Bone marrow (tissue), 2 donors: ENCODE data around the gene HSPBAP1.

Experiments
- DNase-seq, 2 donors: peaks; one replicate each; lab custom pipeline; 2025; lab: John Stamatoyannopoulos, UW

HSPBAP1 gene, protein sequence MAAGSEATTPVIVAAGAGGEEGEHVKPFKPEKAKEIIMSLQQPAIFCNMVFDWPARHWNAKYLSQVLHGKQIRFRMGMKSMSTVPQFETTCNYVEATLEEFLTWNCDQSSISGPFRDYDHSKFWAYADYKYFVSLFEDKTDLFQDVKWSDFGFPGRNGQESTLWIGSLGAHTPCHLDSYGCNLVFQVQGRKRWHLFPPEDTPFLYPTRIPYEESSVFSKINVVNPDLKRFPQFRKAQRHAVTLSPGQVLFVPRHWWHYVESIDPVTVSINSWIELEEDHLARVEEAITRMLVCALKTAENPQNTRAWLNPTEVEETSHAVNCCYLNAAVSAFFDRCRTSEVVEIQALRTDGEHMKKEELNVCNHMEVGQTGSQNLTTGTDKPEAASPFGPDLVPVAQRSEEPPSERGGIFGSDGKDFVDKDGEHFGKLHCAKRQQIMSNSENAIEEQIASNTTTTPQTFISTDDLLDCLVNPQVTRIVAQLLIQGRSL

DNA sequence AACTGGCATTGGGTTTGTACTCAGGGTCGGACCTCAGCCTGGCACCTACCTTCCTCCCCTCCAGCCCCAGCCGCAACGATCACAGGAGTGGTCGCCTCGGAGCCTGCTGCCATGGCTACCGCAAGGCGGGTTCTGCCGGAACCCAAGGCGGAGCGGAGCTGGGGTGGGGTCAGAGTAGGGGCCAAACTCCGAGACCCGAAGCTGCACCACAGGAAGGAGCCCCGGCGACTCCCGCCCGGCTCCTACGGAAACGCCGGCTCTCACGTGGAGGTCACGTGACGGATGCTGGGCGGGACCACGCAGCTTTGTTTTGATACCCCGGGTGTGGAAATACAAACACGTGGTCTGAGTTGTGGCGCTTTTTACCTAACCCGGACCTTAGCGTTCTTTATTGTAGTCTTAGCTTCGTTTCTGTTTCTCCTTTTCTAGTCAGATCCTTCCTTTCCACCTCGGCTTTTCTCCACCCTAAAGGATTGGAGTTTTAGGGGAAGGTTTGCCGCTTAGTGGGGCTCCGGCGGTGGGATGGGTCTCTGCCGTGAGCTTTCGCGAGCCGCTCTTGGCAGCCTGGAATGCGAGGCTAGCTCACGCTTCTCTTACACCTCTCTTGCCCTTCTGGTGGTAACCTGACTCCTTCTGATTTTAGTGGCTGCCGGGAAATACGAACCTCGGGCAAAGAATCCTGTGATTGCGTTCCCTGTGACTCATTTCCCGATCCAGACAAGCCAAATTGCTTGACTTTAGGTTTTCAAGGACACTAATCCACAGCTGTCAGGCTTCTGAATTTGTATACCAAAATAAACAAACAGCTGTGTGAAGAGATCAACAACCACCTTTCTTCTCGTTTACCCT, at the start of gene HSPBAP1:
HSPBAP1 (minus strand) TSS at position 264 of the 849 bp plus-strand sequence; CDS start at position 113, 151 bp downstream.
- no peak for DNase-seq

DNA sequence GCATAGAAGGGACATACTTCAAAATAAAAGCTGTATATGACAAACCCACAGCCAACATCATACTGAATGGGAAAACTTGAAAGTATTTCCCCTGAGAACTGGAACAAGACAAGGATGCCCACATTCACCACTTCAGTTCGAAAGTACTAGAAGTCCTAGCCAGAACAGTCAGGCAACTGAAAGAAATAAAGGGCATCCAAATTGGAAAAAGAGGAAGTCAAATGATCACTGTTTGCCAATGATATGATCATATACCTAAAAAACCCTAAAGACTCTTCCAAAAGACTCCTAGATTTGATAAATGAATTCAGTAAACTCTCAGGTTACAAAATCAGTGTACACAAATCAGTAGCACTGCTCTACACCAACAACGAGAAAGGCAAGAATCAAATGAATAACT, 42.0 kb upstream of the HSPBAP1 start:
- no peak for DNase-seq

DNA sequence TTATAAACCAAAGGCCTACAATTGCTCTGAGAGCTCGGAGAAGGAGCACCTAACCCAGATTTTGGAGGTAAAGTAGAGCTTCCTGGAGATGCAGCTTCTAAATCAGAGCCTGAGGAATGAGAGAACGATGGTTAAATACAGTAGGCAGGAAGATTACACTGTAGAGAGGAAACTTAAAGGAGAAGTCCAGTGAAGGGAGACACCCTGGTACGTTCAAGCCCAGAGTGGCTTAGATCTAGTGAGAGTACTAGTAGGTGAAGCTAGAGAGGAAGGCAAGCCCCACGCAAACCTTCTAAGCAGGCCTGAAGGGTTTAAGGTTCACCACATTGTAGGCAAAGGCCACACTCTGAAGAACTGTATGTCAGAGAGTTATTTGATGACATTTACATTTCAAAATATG, 34.6 kb upstream of the HSPBAP1 start:
- no peak for DNase-seq

DNA sequence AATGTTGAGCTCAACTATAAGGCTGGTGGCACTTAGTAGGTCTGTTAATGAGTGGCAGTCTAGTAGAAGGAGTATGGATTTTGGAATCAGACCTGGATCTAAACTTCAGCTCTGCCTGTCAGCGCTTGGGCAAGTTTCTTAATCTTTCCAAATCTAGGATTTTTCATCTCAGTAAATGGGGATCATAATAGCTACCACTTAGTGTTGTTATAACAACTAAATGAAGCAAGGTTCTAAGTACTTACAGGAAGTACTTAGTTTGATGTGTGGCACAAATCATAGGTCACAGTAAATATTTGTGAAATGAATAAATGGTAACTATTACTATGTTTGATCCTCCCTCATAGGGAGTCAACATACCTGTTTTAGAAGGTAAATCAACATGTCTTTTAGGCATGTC, 32.6 kb upstream of the HSPBAP1 start:
- DNase-seq: no peak

DNA sequence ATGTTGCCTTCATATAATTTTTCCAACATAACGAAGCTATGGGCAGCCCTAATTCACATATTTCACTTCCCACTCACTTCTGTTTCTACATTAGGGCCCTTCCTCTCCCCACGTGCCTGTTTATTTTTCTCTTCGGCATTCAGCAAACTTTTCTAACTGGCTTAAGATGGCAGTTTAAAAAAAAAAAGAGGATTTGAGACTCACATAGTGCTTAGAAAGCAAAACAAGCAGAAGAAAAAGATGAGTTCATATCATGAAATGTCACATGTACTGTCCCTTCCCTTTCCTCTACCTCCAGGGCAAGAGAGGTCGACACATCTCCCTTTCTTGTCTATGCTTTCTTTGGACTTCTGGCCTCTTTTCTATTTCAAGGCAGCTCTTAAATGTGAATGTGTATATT, 31.8 kb upstream of the HSPBAP1 start:
- DNase-seq: no peak

DNA sequence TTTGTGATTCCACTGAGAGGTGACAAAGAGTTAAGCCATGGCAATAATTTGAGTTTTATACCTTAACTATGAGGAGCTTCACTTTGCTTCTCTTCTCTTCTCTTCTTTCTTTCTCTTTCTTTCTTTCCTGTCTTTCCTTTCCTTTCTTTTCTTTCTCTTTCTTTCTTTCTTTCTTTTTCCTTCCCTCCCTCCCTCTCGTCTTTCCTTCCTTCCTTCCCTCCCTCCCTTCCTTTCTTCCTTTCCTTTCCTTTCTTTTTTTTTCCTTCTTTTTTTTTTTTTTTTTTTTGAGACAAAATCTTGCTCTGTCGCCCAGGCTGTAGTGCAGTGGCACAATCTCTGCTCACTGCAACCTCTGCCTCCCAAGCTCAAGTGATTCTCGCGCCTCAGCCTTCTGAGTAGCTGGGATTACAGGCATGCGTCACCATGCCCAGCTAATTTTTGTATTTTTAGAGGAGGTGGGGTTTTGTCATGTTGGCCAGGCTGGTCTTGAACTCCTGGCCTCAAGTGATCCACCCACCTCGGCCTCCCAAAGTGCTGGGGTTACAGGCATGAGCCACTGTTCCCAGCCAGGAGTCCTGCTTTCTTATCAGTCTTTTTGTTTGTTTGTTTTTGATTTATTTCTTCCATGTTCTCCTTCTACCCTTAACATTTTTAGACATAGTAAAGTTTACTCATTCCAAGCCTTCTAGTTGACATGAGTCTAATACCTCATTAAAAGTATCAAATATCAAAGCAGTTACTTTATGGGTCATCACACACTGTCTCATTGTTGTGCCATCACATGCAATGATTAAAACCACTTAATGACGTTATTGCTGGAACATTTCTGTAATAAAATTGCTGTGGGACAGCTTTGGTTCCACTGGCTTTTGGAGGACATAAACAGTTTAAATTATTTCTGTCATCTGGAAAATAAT, 31.1 kb upstream of the HSPBAP1 start:
- DNase-seq: no peak

DNA sequence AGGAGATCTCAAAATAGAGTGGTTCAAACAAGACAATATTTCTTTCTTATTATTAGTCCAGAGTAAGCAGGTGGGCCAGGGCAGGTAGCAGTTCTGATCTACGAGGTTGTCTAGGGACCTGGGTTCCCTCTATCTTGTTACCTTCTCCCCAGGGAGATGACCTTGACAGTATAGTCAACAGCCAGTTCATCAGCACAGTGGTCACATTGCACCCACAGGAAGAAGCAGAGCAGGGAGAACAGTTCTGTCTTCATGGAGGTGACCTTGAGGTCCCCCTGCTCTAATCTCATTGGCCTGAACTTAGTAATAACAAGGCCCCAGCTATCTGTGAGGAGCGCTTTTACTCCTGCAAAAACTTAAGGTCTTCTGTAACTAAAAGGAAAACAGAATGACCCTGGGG, 23.0 kb upstream of the HSPBAP1 start:
- no peak for DNase-seq

DNA sequence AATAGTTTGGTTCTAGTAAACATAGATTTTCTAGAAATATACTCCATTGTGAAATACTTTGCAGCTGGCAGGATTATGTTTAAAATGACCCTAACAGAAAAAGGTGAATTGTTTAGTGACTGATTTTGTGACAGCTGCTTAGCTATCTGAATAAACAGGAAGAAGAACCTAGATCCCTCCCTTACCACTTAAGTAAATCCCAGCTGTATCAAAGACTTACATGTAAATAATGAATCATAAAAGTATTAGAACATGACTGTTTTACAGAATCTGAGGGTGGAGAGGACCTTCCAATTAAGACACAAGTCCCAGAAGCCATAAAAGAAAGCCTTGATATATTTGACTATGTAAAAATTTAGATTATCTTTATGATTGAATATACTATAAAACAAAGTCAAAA, 17.1 kb upstream of the HSPBAP1 start:
- DNase-seq: no peak

DNA sequence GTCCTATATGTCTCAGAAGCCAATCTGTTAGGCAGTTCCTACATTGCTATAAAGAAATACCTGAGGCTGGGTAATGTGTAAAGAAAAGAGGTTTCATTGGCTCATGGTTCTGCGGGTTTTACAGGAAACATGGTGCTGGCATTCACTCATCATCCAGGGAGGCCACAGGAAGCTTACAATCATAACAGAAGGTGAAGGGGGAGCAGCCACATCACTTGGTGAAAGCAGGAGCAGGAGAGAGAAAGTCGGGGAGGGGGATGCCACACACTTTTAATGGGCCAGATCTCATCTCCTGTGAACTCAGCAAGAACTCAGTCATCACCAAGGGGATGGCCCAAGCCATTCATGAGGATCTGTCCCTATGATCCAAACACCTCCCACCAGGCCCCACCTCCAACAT, 10.3 kb upstream of the HSPBAP1 start:
- no peak for DNase-seq

DNA sequence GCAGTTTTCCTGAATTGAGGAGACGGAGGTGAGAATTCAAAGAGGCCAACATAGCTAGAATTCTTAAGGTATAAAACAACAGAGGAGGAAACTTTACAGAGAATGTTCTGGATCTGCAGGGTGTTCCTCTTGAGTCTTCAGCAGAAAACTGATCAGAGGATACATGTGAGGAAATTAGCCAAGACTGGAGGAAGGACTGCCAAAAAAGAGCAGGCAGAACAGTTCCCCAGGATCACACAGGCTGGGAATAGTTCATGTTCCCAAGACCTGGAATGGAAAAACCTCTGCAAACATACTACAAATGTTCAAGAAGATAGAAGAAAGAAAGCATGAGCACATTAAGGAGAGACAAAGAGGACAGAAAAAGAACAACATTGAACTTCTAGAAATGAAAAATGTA, 8.7 kb upstream of the HSPBAP1 start:
- DNase-seq: no peak

DNA sequence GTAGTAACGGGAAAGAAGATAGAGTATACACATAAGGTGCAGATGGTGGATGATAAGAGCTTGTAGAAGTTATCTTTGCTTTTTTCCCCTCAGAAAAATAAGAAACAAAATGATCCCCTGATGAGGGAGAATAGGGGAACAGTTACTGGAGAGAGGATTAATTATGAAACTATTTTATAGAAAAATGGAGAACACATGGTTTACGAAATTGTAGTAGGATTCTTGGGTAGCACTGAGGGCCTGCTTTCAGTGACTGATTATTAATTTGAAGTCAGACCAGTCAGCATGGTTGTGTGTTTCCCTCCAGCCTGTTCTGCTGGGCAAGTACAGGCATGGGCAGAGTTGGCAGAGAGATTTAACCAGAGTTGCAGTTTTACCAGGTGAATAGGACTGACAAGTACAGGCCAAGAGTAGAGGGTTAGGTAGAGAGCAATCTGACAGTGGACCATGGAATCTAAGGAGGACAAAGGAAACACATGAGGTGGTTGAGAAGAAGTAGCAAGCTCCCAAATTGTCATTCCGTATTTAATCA, 7.1 kb upstream of the HSPBAP1 start:
- DNase-seq: no peak

DNA sequence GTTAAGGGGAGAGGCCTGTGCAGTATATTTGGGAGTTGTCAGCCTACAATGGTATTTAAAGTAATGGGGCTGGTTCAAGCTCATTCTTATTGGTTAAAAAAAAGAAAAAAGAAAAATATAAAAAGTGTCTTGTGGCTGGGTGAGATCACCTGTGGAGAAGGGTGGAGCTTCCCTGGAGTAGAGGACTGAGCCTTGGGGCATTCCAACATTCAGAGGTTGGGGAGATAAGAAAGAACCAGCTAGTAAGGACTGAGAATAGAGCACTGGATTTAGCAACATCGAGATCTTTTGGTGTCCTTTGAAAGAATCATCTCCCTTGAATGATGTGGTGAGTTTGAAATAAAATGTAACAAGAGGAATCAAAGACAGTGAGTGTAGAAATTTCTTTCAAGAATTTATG, 6.4 kb upstream of the HSPBAP1 start:
- no peak for DNase-seq

DNA sequence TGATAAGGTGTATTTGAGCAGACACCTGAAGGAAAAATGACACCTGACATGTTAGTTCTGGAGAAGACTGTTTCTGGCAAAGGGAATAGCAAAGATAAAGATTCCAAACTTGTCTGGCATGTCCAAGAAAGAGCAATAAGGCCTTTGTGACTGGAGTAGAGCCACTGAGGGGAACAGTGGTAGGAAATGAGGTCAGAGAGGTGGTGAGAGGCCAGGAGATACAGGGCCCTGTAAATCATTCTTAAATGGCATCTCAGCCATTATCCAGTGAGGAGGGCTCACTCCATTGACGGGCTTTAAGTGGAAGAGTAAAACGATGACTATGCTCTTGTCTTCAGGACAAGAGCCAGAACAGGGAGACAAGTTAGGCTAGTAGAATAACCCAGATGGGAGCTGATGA, 5.7 kb upstream of the HSPBAP1 start:
- no peak for DNase-seq

DNA sequence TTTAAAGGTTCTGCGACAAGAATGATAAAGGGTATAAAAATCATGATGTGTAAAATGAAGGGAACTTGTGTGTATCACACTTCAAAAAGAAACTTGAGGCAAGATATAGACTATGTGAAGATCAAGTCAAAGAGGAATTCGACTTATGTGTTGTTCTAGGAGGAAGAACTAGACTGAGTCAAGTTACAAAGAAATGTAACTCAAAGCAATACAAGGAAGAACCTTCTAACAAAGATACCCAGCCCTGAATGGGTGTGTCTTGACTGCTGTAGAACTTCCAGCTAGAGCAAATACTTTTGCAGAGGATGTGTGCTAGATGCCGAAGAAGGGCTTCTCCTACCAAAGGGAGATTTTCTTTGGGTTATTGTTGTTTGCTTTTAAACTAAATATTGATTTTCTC, 3.7 kb upstream of the HSPBAP1 start:
- no peak for DNase-seq

DNA sequence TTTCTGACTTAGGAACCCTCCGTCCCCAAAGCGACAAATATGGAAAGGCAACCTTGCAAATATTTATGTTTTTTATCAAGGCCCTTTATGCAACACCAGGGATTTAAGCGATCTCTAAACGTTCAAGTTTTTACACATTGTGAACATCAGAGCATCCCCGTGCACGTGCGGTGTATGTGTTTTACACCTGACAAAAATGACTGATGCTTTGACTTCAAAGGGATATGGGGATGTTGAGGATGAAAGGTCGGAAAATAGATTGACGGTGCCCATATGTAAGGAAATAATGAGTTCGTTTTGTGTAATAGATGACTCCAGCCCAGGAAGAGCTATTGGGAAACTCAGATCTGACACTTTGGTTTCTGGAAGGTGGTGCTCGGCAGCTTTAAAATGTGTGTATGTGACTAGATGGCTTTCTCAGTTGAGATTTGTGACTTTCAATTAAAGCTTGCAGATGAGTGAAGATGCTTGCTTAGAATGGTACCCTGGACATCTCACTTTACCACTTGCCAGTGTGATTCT, 2.1 kb upstream of the HSPBAP1 start:
- DNase-seq: no peak

DNA sequence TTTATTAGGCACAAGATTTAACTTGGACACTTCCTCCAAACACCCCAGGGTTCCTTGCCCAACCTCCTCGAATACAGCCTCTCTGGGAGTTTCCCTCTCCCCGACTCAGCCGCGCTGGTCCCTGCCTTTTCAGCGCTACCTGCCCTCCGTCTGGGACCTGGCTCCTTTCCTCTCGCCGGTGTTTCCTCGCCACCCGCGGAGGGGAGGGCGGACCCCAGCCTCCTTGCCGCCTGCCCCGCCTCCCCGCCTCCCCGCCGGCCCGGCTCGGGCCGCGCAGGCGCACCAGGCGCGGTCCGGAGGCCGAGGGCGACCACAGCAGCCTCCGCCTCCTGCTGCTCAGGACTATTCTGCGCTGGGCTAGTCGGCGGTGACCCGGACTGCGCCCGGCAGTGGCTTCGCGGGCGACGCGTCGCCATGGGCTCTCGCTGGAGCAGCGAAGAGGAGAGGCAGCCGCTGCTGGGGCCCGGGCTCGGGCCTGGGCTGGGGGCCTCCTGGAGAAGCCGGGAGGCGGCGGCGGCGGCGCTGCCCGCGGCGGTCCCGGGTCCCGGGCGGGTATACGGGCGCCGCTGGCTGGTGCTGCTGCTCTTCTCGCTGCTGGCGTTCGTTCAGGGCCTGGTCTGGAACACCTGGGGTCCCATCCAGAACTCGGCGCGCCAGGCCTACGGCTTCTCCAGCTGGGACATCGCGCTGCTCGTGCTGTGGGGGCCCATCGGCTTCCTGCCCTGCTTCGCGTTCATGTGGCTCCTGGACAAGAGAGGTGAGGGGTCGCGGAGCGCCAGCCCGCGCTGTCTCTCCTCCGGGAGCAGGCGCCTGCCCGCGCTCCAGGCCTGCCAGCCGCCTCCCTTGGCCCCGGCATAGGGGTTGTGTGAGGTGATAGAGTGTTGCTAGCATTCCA, 1.4 kb upstream of the HSPBAP1 start, which contains the start of gene SLC49A4:
SLC49A4 (plus strand) TSS at position 291 of the 895 bp plus-strand sequence; CDS start at position 415, 124 bp downstream.
- no peak for DNase-seq

DNA sequence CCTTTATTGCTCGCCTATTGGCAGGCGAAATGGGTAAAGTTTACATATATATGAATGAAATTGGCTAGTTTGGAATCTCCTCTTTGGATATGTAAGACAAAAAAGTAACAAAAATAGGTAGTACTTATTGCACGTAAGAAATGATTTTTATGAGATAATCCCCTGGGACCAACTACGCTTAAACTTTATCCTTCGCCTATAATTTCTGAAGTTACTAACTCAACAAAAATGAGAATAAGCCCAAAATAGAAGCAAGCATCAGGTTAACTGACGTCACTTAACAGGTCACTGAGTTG, 800 bp upstream of the HSPBAP1 start:
- no peak for DNase-seq

DNA sequence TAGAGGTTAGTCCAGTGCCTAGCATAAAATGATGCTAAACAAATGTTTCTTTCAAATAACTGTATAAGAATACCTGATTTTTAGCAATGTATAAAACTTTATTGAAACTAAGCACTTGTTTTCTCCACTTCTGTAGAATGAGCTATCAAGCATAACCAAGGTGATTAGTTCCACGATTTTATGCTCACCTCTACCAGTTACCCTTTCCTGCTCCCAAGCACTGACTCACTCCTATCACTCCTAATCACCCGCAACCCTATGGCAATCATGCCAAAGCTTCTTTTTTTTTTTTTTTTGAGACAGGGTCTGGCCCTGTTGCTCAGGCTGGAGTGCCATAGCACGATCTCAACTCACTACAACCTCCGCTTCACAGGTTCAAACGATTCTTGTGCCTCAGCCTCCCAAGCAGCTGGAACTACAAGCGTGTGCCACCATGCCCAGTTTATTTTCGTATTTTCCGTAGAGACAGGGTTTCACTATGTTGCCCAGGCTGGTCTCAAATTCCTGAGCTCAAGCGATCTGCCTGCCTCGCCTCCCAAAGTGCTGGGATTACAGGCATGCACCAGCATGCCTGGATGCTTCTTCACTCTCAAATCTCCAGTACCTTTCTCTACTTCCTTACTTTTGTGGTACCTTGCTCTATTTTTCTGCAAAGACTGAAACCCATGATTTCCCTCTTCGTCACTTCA, 3.9 kb downstream of the HSPBAP1 start:
- DNase-seq: no peak

DNA sequence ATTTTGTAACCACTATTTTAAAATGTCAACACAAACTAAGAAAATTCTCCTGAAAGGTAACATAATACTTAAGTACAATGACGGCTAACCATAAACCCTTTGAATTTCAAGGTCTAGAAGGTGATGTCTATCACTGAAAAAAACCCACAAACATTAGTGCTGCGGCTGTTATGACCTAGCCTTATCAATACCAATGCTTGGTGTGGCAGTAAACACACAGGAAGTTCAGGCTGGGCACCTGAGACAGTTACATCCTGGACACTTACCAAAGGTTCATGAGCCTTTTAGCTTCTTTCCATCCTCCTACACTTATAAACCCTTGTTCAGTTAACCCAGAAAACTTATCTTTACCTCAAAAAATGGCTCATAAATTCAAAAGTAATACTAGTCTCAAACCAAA, 5.8 kb downstream of the HSPBAP1 start:
- DNase-seq: no peak

DNA sequence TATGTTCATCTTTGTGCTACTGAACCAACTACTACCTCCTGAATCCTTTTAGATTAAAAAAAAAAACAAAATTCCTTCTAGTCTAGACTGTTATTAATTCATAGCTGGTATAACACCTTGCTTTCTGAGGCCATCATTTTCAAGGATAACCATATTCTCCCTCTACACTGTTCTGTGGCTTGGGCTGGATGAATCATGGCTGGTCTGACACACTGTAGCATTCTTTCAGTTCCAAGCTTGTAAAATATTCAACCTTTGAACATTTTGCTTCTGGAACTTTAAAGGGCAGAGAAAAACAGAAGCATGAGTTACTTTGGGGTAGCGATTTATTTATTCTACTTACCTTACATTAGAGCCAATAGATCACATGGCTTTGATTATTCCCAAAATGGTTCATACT, 7.6 kb downstream of the HSPBAP1 start:
- no peak for DNase-seq
